LoVo (cell line): Measurements from ENCODE around the gene DAPK2.

Experiments used
- DNase-seq: peaks from one replicate; pipeline ENCODE4 v3.0.0-alpha.2; 2016; ENCODE audit warnings: low spot score

Gene DAPK2

DNA sequence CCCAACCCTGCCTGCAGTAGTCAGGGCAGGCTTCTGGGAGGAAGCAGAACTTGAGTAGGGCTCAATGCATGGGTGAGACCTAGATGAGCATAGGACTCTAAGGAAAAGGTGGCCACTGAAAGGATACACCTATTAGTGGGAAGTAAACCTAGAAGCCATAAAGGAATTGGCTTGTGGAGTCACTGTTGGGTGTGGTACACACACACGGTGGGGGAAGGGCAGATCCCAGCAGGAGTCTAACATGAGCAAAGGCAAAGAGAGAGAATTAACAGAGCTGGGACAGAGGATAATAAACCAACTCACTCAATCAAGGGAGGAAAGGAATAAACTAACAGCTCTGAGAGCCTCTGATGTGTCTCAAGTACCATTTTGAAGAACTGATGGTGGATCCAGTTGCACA is 23.1 kb downstream of the DAPK2 start:
- peak; percentile 69 for DNase-seq

GRCh38 chr15:64022571-64022970 is 23.7 kb downstream of the DAPK2 start:
- no peak for DNase-seq

GRCh38 chr15:64019764-64020163 is 26.5 kb downstream of the DAPK2 start:
- peak; percentile 82 for DNase-seq

DNA sequence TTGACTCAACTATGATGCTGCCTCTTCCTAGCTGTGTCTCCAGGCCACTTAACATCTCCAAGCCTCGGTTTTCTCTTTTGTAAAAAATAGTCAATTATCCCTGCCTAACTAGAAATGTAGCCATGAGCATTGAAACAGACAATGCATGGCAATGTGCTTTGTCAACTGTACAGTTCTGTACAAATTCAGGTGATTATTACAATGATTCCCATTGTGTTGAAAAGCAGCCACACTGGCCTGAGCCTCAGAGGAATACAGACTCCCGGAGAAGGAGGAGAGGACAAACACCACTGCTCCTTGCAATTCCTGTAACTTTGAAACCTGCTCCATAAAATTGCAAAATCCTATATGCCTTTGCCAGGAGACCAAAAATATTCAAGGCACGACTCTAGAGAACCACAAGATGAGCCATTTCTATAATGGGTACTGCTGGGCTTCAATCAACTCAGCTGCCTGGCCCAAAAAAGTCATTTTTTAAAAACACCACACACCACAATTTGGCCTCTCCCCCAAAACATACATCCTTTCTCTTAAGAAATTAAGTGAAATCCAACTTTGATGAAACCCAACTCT is 28.6 kb downstream of the DAPK2 start:
- DNase-seq = no peak

GRCh38 chr15:64017082-64017588 is 29.1 kb downstream of the DAPK2 start:
- peak; percentile 87 for DNase-seq

DNA sequence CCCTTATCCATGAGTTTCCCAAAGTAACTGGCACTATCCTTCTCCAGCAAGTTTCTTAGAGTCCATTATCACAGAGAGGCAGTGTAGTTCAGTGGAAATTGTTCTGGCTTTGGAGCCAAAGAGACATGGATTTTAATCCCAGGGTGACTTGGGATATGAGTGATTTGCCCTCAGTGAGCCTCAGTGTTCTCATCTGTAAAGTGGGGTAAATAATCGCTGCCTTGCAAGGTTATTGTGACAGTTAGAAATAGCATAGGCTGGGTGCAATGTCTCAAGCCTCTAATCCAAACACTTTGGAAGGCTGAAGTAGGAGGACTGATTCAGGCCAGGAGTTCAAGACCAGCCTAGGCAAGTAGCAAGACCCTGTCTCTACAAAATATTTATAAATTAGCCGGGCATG is 30.0 kb downstream of the DAPK2 start:
- DNase-seq = no peak

DNA sequence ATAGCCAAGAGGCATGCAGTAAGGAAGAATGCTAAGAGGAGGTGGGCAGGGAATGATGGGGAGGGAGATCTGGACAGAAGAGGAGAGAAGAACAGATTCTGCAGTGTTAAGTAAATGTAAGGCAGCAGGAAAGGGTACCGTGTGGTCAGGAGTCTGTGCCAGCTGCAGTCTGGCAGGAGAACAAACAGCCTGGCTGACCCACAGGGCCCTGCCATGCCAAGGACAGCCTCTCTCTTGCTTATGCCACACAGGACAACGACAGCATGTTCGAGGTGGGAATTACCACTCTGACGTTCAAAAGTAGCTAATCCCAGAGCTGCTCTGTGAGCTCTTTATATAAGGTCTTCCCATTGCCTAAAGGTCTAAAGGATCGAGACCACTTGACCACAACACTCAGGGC is 31.3 kb downstream of the DAPK2 start:
- DNase-seq = no peak

DNA sequence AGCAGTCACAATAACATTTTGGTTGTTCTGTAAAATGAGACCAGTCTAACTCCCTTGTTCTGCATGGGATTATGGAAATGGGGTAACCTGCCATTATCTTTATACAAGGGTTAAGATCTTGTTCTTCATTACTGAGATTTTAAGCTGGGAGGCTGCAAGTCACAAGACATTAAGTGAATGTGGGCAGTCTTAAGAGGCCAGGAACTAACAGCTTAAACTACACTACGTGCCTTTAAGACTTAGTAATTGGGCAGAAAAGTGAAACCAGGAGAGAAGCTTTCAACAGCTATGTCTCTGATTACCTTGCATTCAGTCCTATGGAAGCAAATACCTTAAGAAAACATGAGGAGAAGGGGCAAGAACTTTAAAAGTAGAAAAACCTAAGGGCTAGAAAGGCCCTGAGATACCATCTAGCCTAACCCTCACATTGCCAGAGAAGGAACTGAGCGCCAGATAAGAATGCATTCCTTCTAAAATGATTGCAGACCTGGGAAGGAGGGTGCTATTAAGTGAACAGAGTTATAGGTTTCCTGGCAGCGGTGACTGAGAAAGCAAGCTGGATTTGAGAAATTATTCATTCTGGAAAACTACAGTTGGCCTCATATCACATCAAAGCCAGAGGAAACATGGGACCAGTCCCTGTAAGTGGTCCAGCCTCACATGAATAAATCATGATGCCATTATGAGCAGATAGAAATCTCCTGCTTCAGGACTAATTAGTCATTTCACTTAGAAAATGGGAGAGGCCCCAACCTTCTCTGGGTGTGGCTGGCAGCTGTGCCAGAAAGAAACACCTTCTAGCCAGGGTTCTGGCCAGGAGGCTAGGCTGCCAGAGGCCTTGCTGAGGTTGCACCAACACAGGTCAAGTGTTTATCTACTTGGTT is 32.9 kb downstream of the DAPK2 start:
- peak; percentile 65 for DNase-seq

DNA sequence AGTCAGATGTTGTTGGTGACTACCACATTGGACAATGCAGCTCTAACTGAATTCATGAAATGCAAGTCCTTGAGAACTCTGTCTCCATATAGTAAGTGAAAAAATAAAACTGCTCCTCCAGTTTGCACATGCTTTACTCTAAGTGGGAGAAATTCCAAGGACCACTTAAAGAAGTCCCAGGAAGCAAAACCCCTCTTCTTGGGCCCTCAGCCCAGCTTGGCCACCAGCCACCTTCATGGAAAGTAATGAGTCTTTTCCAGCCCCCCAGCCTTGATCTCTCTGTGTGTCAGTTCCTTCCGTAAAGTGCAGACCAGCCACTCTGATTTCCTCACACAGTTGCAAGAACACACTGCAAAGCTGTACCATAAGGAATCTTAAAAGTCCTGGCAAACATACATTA is 34.5 kb downstream of the DAPK2 start:
- no peak for DNase-seq

DNA sequence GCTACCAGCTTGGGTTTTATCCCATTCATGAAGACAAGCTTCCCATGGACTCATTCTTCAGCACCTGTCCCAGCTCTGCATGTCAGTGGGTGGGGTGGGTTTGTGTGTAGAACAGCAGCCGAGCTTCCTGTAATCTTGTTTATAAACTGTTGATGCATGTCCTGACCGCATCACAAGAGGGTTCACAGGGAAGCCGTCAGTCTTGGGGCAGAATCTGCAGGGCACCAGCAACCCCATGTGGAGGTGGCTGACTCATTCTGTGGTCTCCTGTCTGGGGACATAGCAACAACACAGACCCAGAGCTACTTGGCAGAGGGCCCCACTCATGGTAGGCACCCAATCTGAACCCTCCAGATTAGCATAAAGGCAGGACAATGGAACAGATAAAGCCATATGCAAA is 35.6 kb downstream of the DAPK2 start:
- DNase-seq = peak; percentile 59

DNA sequence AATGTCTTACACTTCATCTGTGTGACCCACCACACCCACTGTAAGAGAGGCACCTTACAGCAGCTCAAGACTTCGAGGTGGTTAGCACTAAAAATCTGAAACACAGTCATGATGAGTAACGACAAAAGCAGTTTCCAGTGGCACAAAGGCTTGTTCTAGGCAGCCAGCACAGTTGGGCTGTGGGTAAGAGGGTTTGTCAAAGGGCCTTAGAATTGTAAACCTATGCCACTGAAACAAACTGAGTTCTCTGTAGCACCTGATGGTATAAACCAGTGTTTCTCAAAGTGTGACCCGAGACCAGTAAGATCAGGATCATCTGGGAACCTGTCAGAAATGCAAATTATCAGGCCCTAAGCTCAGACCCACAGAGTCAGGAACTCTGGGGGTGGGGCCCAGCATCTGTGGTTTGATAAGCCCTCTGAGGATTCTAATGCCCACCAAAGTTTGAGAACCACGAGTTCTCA is 36.5 kb downstream of the DAPK2 start:
- DNase-seq = peak; percentile 37

DNA sequence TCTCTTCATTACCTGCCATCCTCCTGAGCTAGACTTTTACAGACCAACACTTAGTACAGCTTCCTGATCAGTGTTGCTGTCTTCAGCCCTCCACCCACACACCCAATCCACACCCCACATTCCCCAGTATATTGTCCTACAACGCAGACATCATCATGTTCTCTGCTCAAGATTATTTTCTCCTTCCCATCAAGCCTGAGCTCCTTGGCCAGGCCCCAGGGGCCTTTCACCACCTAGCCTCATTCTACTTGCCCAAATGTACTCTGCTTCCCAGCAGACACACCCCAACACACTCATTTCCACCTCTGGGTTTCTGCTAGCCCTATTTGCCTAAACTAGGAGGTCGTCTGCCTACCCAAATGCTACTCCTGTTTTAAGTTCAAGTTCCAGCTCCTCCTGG is 37.0 kb downstream of the DAPK2 start:
- peak; percentile 24 for DNase-seq

DNA sequence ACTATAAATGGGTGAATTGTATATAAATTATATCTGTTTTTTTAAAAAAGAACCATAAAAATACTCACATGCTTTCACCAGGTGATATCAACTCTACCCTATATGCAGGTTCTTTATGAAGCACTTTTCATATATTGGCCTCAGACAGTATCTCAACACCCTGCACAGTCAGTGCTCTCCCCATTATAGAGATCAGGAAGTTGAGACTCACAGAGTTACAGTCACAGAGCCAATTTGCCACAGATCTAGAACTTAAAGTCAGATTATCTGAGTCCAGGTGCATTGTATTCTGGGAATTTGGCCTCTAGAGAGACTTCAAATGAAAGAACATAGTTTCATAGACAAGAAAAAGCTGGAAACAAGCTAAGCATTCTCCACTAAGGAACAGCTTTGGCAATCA is 38.1 kb downstream of the DAPK2 start:
- DNase-seq = no peak

DNA sequence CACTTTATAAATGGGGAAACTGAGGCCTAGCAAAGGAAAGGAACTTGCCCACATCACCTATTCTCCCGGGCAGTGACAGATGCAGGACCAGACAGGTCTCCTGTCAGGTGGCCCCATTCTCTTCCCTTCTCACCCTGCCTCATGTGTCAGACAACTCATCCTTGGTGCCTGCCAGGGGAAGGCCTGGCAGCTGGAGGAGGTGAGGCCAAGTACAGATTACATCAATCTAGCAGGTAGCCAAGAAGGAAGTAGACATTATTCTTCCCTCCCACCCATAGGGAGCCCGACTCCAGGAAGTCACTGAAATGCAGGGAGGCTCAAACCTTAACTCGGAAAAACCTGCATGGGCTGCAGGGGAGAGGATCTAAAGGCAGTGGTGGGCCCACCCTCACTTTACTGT is 39.6 kb downstream of the DAPK2 start:
- peak; percentile 44 for DNase-seq

GRCh38 chr15:64004587-64004986 is 41.7 kb downstream of the DAPK2 start:
- peak; percentile 98 for DNase-seq

GRCh38 chr15:64004056-64004455 is 42.2 kb downstream of the DAPK2 start:
- peak; percentile 50 for DNase-seq

DNA sequence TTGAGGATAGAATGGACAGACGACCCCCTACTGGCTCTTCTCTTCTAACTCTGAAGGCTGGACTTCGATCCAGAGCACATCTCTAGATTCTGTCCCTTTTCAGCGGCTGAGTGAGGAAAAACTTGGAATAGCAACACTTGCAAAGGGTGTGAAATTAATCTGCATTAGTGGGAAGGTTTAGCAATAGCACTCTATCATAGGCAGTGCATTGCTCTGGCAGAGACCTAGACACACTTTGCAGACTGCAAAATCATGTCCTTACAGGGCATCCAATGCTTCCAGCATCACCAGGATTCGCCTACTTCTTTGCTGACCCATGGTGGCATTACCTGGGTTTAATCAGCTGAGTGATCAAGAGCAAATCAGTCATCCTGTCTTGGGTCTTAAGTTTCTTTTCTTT is 43.1 kb downstream of the DAPK2 start:
- DNase-seq = no peak

GRCh38 chr15:64001148-64001547 is 45.1 kb downstream of the DAPK2 start:
- DNase-seq = no peak

- no peak for DNase-seq
Measured at GRCh38 chr15:64000183-64000951, 45.9 kb downstream of the DAPK2 start.

DNA sequence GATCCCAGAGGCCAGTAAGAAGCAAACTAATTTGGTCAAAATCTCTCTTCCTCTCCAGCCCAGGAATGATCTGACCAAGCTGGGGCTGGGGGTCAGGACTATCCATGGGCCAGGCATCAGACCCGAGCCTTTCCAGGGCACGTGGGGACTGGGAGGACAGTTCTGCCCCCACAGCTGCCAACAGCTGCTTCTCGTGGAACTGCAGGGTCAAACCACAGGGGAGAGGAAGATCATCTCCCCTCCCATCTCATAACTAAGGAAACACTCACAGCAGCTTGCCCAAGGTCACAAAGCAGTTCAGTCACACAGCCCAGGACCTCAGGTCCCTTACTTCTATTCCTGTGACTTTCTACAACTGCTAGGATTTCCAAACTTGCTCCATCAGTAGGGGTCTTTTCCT is 47.1 kb downstream of the DAPK2 start:
- no peak for DNase-seq

GRCh38 chr15:63998489-63998888 is 47.8 kb downstream of the DAPK2 start:
- DNase-seq = no peak

DNA sequence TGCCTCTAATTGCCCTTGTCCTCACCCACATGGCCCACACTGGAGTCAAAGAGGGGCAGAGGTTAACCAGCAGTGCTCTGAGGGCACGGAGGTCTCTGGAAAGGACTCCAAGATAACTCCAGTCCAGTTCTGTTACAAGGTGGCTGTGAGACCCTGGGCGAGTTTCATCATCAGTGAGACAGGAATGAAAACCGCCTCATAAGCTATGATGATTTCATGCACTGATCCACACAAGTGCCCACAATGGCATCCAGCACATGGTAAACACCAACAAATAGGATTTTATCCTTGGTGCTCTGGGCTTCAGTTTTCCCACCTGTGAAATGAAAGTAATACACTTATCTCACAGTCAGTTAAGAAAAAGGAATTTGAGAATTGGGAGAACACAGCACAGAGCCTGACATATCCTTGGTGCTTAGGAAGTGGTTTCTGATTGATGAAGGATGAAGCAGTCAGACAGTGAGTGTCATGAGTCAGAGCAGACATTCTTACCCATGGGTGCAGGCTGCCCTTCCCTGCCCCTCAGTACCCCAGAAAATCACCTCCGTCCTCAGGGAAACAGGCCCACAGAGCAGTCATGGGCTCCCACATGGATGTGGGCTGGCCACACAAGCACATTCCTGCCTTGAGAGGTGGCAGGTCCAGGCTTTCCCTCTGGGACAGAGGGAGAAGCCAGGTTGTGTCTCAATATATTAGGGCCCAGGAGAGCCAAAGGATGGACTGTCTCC is 48.4 kb downstream of the DAPK2 start:
- no peak for DNase-seq
